Daoy (cell line): ENCODE results near the gene VAV2. TPM values are rescaled to one million over a fixed set of nuclear protein-coding genes. Genes with fewer than 3 reads are reported as not detected.
"Not testable (repeated sequence)": the region's sequence is repeated elsewhere in the genome, so short reads cannot be mapped to it uniquely, and the experiment has no call there.

ENCODE experiments used
- DNase-seq: peaks from one replicate; pipeline ENCODE4 v3.0.0-alpha.2; 2015; ENCODE audit warnings: low read depth
- total RNA-seq: library from RNA; depleted of rRNA; stranded (reverse); fragments of >200 nt; shearing (Covaris generic); gene quantifications from 2 replicates; pipeline ENCODE4 v1.2.3, GENCODE V29; 2014

VAV2 gene
- total RNA-seq, 1 experiment from 2014 or later: 11.3 TPM

GRCh38 chr9:133771486-133772482 lies 220.3 kb downstream of the VAV2 start:
- no peak for DNase-seq

- DNase-seq: no peak
These were observed 221.9 kb downstream of the VAV2 start for GRCh38 chr9:133770076-133770777.

GRCh38 chr9:133769511-133770075 lies 222.5 kb downstream of the VAV2 start:
- no peak for DNase-seq

- DNase-seq: no peak
These were observed 223.1 kb downstream of the VAV2 start for GRCh38 chr9:133768859-133769510.

GRCh38 chr9:133768371-133768858 lies 223.7 kb downstream of the VAV2 start:
- no peak for DNase-seq

GRCh38 chr9:133767625-133768024 lies 224.5 kb downstream of the VAV2 start:
- no peak for DNase-seq

- no peak for DNase-seq
These were observed 225.1 kb downstream of the VAV2 start for GRCh38 chr9:133767008-133767407.

- not testable (repeated sequence) for DNase-seq
These were observed 225.9 kb downstream of the VAV2 start for GRCh38 chr9:133766234-133766633.

- DNase-seq: no peak
These were observed 228.6 kb downstream of the VAV2 start for GRCh38 chr9:133763272-133764183.

- no peak for DNase-seq
These were observed 229.4 kb downstream of the VAV2 start for GRCh38 chr9:133762488-133763271.

- DNase-seq: no peak
These were observed 230.4 kb downstream of the VAV2 start for GRCh38 chr9:133761641-133762248.

- no peak for DNase-seq
These were observed 231.3 kb downstream of the VAV2 start for GRCh38 chr9:133760713-133761290.

- DNase-seq: no peak
These were observed 232.2 kb downstream of the VAV2 start for GRCh38 chr9:133759946-133760345.

- no peak for DNase-seq
These were observed 232.8 kb downstream of the VAV2 start for GRCh38 chr9:133759146-133759900.

GRCh38 chr9:133758228-133758627 lies 233.9 kb downstream of the VAV2 start:
- DNase-seq: no peak

GRCh38 chr9:133754688-133755227 lies 237.4 kb downstream of the VAV2 start:
- no peak for DNase-seq

GRCh38 chr9:133754187-133754586 lies 237.9 kb downstream of the VAV2 start:
- DNase-seq: no peak
